ENCODE measurements around the gene FYB1.

GRCh38 chr5:39254671-39255070 is 35.3 kb upstream of the FYB1 start:
- no peak for TF ChIP-seq SRF (IDR thresholded peaks at IDR 0.05; ENCODE audit: low read depth)
- no peak for TF ChIP-seq CTCF (IDR thresholded peaks at IDR 0.05 in 2 of 3, conservative IDR thresholded peaks at IDR 0.05 in 1 of 3; ENCODE audit: borderline replicate concordance in 1 of 3, insufficient read depth in 1 of 3, low read depth in 2 of 3, low read length in 2 of 3)
- TF ChIP-seq POLR2A (IDR thresholded peaks at IDR 0.05; ENCODE audit: borderline replicate concordance, extremely low read depth, insufficient read depth, insufficient read length): no peak
- no peak for TF ChIP-seq POLR2AphosphoS5 (IDR thresholded peaks at IDR 0.05; ENCODE audit: low read depth, low read length)
- no peak for TF ChIP-seq EZH2 (IDR thresholded peaks at IDR 0.05)
- no peak for TF ChIP-seq JUND (IDR thresholded peaks at IDR 0.05)
- TF ChIP-seq EZH2phosphoT487 (IDR thresholded peaks at IDR 0.05; ENCODE audit: borderline replicate concordance): no peak
- no peak for TF ChIP-seq ELF1 (IDR thresholded peaks at IDR 0.05; ENCODE audit: borderline replicate concordance, low read depth)

All from HCT116 (cell line).